ENCODE results near the gene CEP112.
"Not testable (repeated sequence)": the region's sequence is repeated elsewhere in the genome, so short reads cannot be mapped to it uniquely, and the experiment has no call there.

Gene CEP112

GRCh38 chr17:65864394-65864793 is 327.5 kb downstream of the CEP112 start:
- no peak overlapping the region for H3K27ac Mint-ChIP-seq
- H3K9me3 Mint-ChIP-seq = no peaks in the 10 kb centered on the region
- no peaks in the 10 kb centered on the region for H3K36me3 Mint-ChIP-seq
- no peak for ATAC-seq
- no peak overlapping the region for H3K4me3 Mint-ChIP-seq
- H3K27me3 Mint-ChIP-seq = peaks cover 10% of the 10 kb centered on the region
- H3K4me1 Mint-ChIP-seq = no peaks in the 10 kb centered on the region

- no peak overlapping the region for H3K27ac Mint-ChIP-seq
- H3K9me3 Mint-ChIP-seq = no peaks in the 10 kb centered on the region
- H3K4me3 Mint-ChIP-seq = no peak overlapping the region
- ATAC-seq = no peak
- H3K36me3 Mint-ChIP-seq = no peaks in the 10 kb centered on the region
- H3K4me1 Mint-ChIP-seq = no peaks in the 10 kb centered on the region
- no peaks in the 10 kb centered on the region for H3K27me3 Mint-ChIP-seq
Observed at GRCh38 chr17:65857718-65858117, 334.2 kb downstream of the CEP112 start.

GRCh38 chr17:65856865-65857264 is 335.1 kb downstream of the CEP112 start:
- Mint-ChIP-seq H3K36me3 (no peaks in the 10 kb centered on the region), H3K27ac (no peak overlapping the region), H3K27me3 (no peaks in the 10 kb centered on the region), H3K4me1 (no peaks in the 10 kb centered on the region), H3K4me3 (no peak overlapping the region), H3K9me3 (peaks cover 3% of the 10 kb centered on the region)
- no peak for ATAC-seq

GRCh38 chr17:65855675-65856074 is 336.3 kb downstream of the CEP112 start:
- Mint-ChIP-seq H3K36me3 (no peaks in the 10 kb centered on the region), H3K4me3 (no peak overlapping the region), H3K27ac (no peak overlapping the region), H3K9me3 (peaks cover 3% of the 10 kb centered on the region), H3K4me1 (peaks cover under 1% of the 10 kb centered on the region), H3K27me3 (no peaks in the 10 kb centered on the region)
- no peak for ATAC-seq

GRCh38 chr17:65855245-65855644 is 336.7 kb downstream of the CEP112 start:
- Mint-ChIP-seq H3K9me3 (peaks cover 3% of the 10 kb centered on the region), H3K4me1 (peaks cover 5% of the 10 kb centered on the region), H3K27ac (no peak overlapping the region), H3K36me3 (no peaks in the 10 kb centered on the region), H3K4me3 (no peak overlapping the region), H3K27me3 (no peaks in the 10 kb centered on the region)
- no peak for ATAC-seq

GRCh38 chr17:65853816-65854215 is 338.1 kb downstream of the CEP112 start:
- H3K4me1 Mint-ChIP-seq = peaks cover 6% of the 10 kb centered on the region
- no peak overlapping the region for H3K4me3 Mint-ChIP-seq
- ATAC-seq = no peak
- H3K9me3 Mint-ChIP-seq = peaks cover 3% of the 10 kb centered on the region
- H3K36me3 Mint-ChIP-seq = no peaks in the 10 kb centered on the region
- H3K27ac Mint-ChIP-seq = no peak overlapping the region
- H3K27me3 Mint-ChIP-seq = no peaks in the 10 kb centered on the region

GRCh38 chr17:65852911-65853310 is 339.0 kb downstream of the CEP112 start:
- peaks cover 6% of the 10 kb centered on the region for H3K4me1 Mint-ChIP-seq
- H3K36me3 Mint-ChIP-seq = no peaks in the 10 kb centered on the region
- H3K27me3 Mint-ChIP-seq = no peaks in the 10 kb centered on the region
- no peak overlapping the region for H3K27ac Mint-ChIP-seq
- H3K9me3 Mint-ChIP-seq = peaks cover 8% of the 10 kb centered on the region
- no peak for ATAC-seq
- H3K4me3 Mint-ChIP-seq = no peak overlapping the region

- Mint-ChIP-seq H3K27ac (no peak overlapping the region), H3K4me3 (no peak overlapping the region), H3K4me1 (peaks cover 6% of the 10 kb centered on the region), H3K27me3 (no peaks in the 10 kb centered on the region), H3K36me3 (no peaks in the 10 kb centered on the region), H3K9me3 (peaks cover 8% of the 10 kb centered on the region)
- no peak for ATAC-seq
Observed at GRCh38 chr17:65851965-65852736, 339.8 kb downstream of the CEP112 start.

GRCh38 chr17:65850486-65850885 is 341.4 kb downstream of the CEP112 start:
- peaks cover 6% of the 10 kb centered on the region for H3K4me1 Mint-ChIP-seq
- H3K27me3 Mint-ChIP-seq = no peaks in the 10 kb centered on the region
- H3K27ac Mint-ChIP-seq = no peak overlapping the region
- no peak overlapping the region for H3K4me3 Mint-ChIP-seq
- ATAC-seq = peak; percentile 88
- H3K9me3 Mint-ChIP-seq = peaks cover 8% of the 10 kb centered on the region
- H3K36me3 Mint-ChIP-seq = no peaks in the 10 kb centered on the region

- H3K27me3 Mint-ChIP-seq = no peaks in the 10 kb centered on the region
- ATAC-seq = no peak
- H3K36me3 Mint-ChIP-seq = no peaks in the 10 kb centered on the region
- H3K4me1 Mint-ChIP-seq = peaks cover 6% of the 10 kb centered on the region
- H3K4me3 Mint-ChIP-seq = no peak overlapping the region
- peaks cover 8% of the 10 kb centered on the region for H3K9me3 Mint-ChIP-seq
- H3K27ac Mint-ChIP-seq = no peak overlapping the region
Observed at GRCh38 chr17:65848751-65849150, 343.2 kb downstream of the CEP112 start.

- Mint-ChIP-seq H3K36me3 (no peaks in the 10 kb centered on the region), H3K9me3 (peaks cover 12% of the 10 kb centered on the region), H3K27me3 (no peaks in the 10 kb centered on the region), H3K4me3 (no peak overlapping the region), H3K4me1 (no peaks in the 10 kb centered on the region), H3K27ac (no peak overlapping the region)
- no peak for ATAC-seq
Observed at GRCh38 chr17:65841089-65841488, 350.8 kb downstream of the CEP112 start.

- H3K27ac Mint-ChIP-seq, ATAC-seq, H3K4me1 Mint-ChIP-seq, H3K4me3 Mint-ChIP-seq, H3K27me3 Mint-ChIP-seq: not testable (repeated sequence)
- H3K9me3 Mint-ChIP-seq = peaks cover 31% of the 10 kb centered on the region
- H3K36me3 Mint-ChIP-seq = peaks cover 20% of the 10 kb centered on the region
Observed at GRCh38 chr17:65837232-65837631, 354.7 kb downstream of the CEP112 start.

GRCh38 chr17:65833214-65833613 is 358.7 kb downstream of the CEP112 start:
- Mint-ChIP-seq H3K4me1 (no peaks in the 10 kb centered on the region), H3K4me3 (no peak overlapping the region), H3K9me3 (peaks cover 29% of the 10 kb centered on the region), H3K27me3 (peaks cover 7% of the 10 kb centered on the region), H3K36me3 (peaks cover 28% of the 10 kb centered on the region), H3K27ac (no peak overlapping the region)
- ATAC-seq = no peak

GRCh38 chr17:65830356-65830755 is 361.6 kb downstream of the CEP112 start:
- Mint-ChIP-seq H3K9me3 (peaks cover 29% of the 10 kb centered on the region), H3K36me3 (peaks cover 26% of the 10 kb centered on the region), H3K27ac (no peak overlapping the region), H3K4me3 (no peak overlapping the region), H3K27me3 (peaks cover 7% of the 10 kb centered on the region), H3K4me1 (peaks cover 11% of the 10 kb centered on the region)
- ATAC-seq = no peak

- H3K27me3 Mint-ChIP-seq, H3K9me3 Mint-ChIP-seq, H3K27ac Mint-ChIP-seq, H3K36me3 Mint-ChIP-seq, ATAC-seq, H3K4me3 Mint-ChIP-seq: not testable (repeated sequence)
- H3K4me1 Mint-ChIP-seq = peaks cover 15% of the 10 kb centered on the region
Observed at GRCh38 chr17:65826577-65826976, 365.4 kb downstream of the CEP112 start.

GRCh38 chr17:65824901-65825300 is 367.0 kb downstream of the CEP112 start:
- Mint-ChIP-seq H3K27ac (no peak overlapping the region), H3K9me3 (peaks cover 4% of the 10 kb centered on the region), H3K36me3 (no peaks in the 10 kb centered on the region), H3K4me3 (no peak overlapping the region), H3K27me3 (no peaks in the 10 kb centered on the region), H3K4me1 (peaks cover 15% of the 10 kb centered on the region)
- ATAC-seq = no peak

All from stimulated activated memory B cell treated with anti-CD40 and anti-IgM and Interleukin-4, amounts not matched to agents 10 μg/mL and 1 μg/mL and 100 μg/mL, for 72 hours (primary cell).